ENCODE results near the gene C1GALT1.

DNA sequence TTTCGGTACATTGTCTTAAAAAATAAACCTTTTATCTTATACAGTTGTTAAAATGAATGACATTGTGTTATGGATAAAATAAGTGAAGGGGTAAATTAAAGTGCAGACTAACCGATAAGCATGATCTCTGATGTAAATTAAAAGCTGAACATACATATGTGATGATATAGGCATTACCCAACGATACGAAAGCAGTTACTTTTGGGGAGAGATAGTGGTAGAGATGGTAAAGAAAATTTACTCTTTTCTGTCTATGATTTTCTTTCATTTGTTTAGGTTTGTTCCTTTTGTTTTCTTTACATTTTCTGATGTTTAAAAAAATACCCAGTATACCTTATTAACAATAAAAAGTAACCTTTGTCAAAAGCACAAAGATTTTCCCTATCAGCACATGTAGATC is 6.4 kb downstream of the C1GALT1 start:
- TF ChIP-seq EP300 (IDR thresholded peaks at IDR 0.05) = no peak
- TF ChIP-seq, protein P1, sequence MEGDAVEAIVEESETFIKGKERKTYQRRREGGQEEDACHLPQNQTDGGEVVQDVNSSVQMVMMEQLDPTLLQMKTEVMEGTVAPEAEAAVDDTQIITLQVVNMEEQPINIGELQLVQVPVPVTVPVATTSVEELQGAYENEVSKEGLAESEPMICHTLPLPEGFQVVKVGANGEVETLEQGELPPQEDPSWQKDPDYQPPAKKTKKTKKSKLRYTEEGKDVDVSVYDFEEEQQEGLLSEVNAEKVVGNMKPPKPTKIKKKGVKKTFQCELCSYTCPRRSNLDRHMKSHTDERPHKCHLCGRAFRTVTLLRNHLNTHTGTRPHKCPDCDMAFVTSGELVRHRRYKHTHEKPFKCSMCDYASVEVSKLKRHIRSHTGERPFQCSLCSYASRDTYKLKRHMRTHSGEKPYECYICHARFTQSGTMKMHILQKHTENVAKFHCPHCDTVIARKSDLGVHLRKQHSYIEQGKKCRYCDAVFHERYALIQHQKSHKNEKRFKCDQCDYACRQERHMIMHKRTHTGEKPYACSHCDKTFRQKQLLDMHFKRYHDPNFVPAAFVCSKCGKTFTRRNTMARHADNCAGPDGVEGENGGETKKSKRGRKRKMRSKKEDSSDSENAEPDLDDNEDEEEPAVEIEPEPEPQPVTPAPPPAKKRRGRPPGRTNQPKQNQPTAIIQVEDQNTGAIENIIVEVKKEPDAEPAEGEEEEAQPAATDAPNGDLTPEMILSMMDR (IDR thresholded peaks at IDR 0.05) = no peak
